NB4 (cell line): ENCODE data around the gene MRPL53.

Experiments used
- DNase-seq: peaks from one replicate; pipeline ENCODE4 v3.0.0; 2010; ENCODE audit warnings: low read depth
- H3K4me3 ChIP-seq: one replicate; pipeline ENCODE4 v1.5.1; 2011; ENCODE audit warnings: mild to moderate bottlenecking, low read depth, low read length, moderate library complexity
- CTCF ChIP-seq: IDR thresholded peaks from one replicate; pipeline ENCODE4 v1.5.1; 2012; ENCODE audit warnings: low read depth, low read length
- MAX ChIP-seq: IDR thresholded peaks from 2 replicates; pipeline ENCODE4 v1.6.1; 2011; ENCODE audit warnings: low read depth, low read length
- MYC ChIP-seq: IDR thresholded peaks from 2 replicates; pipeline ENCODE4 v1.6.1; 2011; ENCODE audit warnings: low read depth, low read length
- POLR2A ChIP-seq: IDR thresholded peaks from 2 replicates; pipeline ENCODE4 v1.6.1; 2011; ENCODE audit warnings: mild to moderate bottlenecking; ENCODE audit not compliant: insufficient read length; ENCODE audit errors: extremely low read depth

Gene MRPL53

GRCh38 chr2:74507145-74507925 is 34.9 kb upstream of the MRPL53 start, which contains the start of gene PCGF1:
Gene PCGF1 (minus strand): TSS chr2:74507695. CDS start chr2:74507668, 27 bp downstream.
- H3K4me3 ChIP-seq = peak within 1 kb of the TSS; percentile 70
- peak; percentile 98 for DNase-seq
- peak; percentile 93 for TF ChIP-seq MAX
- TF ChIP-seq POLR2A = peak; percentile 54
- peak; percentile 92 for TF ChIP-seq MYC
- TF ChIP-seq CTCF = peak; percentile 70

- H3K4me3 ChIP-seq = peak overlapping the region; percentile 39
- no peak for DNase-seq
- TF ChIP-seq MYC (no peak), MAX (no peak), POLR2A (no peak), CTCF (no peak)
These were observed 33.2 kb upstream of the MRPL53 start for GRCh38 chr2:74505448-74506246.

- TF ChIP-seq MAX (no peak), MYC (no peak), POLR2A (no peak), CTCF (no peak)
- no peak overlapping the region for H3K4me3 ChIP-seq
- no peak for DNase-seq
These were observed 32.1 kb upstream of the MRPL53 start for GRCh38 chr2:74504591-74504990.

DNA sequence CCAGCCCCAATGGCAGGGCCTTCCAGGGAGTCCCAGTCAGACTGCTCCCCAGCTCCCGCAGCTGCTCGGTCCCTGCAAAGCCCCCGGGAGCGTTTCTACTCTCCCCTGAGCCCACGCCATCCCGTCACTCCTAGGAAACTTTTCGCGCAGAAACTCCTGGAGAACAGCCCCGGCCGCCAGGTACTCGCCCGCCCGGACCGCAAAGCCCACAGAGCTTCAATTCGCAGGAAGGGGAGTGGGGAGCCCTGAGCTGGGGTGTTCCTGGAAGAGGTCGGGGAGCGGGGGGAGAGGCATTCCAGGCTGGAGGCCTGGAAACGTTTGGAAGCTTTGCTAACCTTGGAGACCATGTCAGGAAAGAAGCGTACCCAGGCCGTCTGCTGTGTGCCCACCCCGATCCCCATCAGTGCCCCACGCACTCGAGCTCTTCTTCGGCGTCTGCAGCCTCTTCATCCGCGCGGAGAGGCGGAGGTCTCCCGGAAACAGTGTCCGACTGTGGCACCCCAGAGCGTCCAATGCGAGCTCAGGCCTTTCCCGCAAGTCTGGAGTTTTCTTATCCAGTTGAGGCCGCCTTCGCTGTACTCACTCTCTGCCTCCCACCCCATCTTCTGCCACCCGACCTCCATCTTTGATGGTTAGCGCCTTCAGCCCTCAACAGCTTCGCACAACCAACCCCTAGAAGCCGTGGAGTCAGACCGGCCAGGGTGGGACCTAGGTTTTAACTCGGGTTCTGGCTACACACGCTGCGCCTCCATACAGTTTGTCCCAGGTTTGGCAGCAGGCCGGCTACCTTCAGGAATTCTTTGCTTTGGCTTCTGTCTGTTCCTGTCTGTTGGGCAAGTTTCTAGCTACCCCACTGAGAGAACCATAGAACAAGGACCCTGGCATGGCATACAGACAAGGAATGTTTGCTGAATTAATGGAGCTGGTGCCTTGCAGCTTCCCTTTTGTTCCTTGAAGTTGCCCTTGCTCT is 31.3 kb upstream of the MRPL53 start:
- no peak overlapping the region for H3K4me3 ChIP-seq

More for the DNA sequence above, 31.3 kb upstream of the MRPL53 start:
- no peak for DNase-seq
- TF ChIP-seq MAX (no peak), POLR2A (no peak), CTCF (no peak), MYC (no peak)
